Measurements from ENCODE around the gene PCA3.

DNA sequence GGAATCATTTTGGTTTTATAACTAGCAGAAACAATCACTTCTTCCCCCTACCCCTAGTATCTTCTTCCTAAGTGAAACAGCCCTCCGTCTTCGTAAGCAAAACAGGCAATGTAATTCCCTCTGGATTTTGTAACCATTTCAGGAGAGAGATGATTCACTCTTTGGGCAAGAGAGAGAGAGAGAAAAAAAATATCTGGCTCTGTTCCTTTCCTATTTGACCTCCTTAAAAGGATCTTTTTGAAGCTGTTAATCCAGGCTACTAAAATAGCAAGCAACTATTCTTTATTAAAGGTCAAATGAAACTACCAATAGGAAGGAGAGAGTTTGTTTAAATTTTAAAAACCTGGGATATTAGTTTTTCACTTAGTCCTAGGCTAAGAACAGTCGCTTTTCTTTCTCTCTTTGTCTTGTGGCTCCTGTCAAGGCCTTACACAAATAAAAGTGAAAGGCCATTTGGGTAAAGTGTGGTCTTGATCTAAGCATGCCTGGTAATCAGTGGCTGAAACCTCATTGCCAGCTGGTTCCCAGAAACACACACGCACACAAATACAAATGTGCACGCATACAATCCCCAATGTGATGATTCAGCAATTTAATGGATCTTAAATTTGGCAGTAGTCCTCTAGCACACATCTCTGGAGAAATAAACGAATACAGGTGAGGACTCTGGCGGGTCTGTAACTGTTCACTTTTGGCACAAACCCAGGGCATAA is 71.5 kb downstream of the PCA3 start:
- TF ChIP-seq, protein P1, sequence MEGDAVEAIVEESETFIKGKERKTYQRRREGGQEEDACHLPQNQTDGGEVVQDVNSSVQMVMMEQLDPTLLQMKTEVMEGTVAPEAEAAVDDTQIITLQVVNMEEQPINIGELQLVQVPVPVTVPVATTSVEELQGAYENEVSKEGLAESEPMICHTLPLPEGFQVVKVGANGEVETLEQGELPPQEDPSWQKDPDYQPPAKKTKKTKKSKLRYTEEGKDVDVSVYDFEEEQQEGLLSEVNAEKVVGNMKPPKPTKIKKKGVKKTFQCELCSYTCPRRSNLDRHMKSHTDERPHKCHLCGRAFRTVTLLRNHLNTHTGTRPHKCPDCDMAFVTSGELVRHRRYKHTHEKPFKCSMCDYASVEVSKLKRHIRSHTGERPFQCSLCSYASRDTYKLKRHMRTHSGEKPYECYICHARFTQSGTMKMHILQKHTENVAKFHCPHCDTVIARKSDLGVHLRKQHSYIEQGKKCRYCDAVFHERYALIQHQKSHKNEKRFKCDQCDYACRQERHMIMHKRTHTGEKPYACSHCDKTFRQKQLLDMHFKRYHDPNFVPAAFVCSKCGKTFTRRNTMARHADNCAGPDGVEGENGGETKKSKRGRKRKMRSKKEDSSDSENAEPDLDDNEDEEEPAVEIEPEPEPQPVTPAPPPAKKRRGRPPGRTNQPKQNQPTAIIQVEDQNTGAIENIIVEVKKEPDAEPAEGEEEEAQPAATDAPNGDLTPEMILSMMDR (IDR thresholded peaks at IDR 0.05): no peak
- TF ChIP-seq POLR2AphosphoS5 (IDR thresholded peaks at IDR 0.05; ENCODE audit: low read depth, low read length) (no peak), TCF7L2 (IDR thresholded peaks at IDR 0.05; ENCODE audit: low read depth, low read length) (no peak)

All from Panc1 (cell line).